ENCODE measurements around the gene NUAK2. TPM values are rescaled to one million over a fixed set of nuclear protein-coding genes. Genes with fewer than 3 reads are reported as not detected.

NUAK2 gene
- total and polyA plus RNA-seq, 8 donors = 6.1 to 12.3 (median 8.6) TPM

DNA sequence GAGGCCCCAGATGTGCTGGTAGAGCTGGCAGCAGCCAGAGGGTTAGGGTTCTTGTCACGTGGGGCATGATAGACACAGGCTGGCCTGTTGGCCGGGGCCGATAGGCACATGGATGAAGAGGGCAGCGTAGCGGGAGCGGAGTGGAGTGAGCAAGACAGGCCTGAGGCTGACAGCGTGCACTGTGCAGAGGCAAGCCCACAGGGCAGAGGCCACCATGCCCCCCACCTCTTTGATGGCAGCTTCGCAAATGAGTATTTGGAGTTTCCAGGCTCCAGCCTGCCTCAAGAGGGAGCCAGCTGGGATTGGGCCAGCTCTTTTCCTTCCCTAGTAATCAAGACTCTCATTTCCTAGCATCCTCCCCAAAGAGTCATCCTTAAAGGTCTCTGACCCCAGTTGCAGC is 50.3 kb downstream of the NUAK2 start:
- intact Hi-C loops (cut with DNase I) = loop anchor here in 1 of 2 donors (5.0 kb wide), 1 partner anchor 51 kb away; the partner anchor contains the start of gene NUAK2
- Histone ChIP-seq H3K27ac (no peak overlapping the region), H3K36me3 (no peaks in the 10 kb centered on the region), H3K9me3 (no peaks in the 10 kb centered on the region), H3K27me3 (no peaks in the 10 kb centered on the region), H3K4me1 (peaks cover 7 to 52% of the 10 kb centered on the region in 2 donors), H3K4me3 (no peak overlapping the region)
- DNase-seq (no peak), ATAC-seq (no peak)
- TF ChIP-seq, protein P1, sequence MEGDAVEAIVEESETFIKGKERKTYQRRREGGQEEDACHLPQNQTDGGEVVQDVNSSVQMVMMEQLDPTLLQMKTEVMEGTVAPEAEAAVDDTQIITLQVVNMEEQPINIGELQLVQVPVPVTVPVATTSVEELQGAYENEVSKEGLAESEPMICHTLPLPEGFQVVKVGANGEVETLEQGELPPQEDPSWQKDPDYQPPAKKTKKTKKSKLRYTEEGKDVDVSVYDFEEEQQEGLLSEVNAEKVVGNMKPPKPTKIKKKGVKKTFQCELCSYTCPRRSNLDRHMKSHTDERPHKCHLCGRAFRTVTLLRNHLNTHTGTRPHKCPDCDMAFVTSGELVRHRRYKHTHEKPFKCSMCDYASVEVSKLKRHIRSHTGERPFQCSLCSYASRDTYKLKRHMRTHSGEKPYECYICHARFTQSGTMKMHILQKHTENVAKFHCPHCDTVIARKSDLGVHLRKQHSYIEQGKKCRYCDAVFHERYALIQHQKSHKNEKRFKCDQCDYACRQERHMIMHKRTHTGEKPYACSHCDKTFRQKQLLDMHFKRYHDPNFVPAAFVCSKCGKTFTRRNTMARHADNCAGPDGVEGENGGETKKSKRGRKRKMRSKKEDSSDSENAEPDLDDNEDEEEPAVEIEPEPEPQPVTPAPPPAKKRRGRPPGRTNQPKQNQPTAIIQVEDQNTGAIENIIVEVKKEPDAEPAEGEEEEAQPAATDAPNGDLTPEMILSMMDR (IDR thresholded peaks at IDR 0.05) = no peak

DNA sequence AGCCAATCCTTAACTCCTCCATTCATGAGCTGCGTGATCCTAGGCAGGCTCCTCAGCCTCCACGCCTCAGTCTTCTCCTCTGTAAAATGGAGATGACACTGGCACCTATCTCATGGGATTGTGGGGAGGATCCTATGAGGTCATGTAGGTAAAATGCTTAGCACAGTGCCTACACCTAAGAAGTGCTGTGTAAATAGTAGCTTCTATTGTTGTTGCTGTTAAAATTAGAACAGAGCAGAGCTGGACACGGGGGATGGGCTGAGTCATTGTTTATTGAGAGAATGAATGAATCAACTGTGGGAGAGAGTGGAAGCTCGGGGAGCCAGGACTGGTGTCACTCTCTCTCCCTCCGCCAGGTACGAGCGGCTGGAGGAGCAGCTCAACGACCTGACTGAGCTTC is 50.8 kb downstream of the NUAK2 start:
- peaks cover 7 to 52% of the 10 kb centered on the region in 2 donors for H3K4me1 ChIP-seq
- intact Hi-C loops (cut with DNase I) = loop anchor here in 1 of 2 donors (5.0 kb wide), 1 partner anchor 52 kb away; the partner anchor contains the start of gene NUAK2
- DNase-seq (no peak), ATAC-seq (peak; percentile 16)
- TF ChIP-seq, protein P1 (IDR thresholded peaks at IDR 0.05) = no peak
- no peak overlapping the region for H3K4me3 ChIP-seq
- H3K27me3 ChIP-seq = no peaks in the 10 kb centered on the region
- no peaks in the 10 kb centered on the region for H3K36me3 ChIP-seq
- no peak overlapping the region for H3K27ac ChIP-seq
- H3K9me3 ChIP-seq = no peaks in the 10 kb centered on the region

DNA sequence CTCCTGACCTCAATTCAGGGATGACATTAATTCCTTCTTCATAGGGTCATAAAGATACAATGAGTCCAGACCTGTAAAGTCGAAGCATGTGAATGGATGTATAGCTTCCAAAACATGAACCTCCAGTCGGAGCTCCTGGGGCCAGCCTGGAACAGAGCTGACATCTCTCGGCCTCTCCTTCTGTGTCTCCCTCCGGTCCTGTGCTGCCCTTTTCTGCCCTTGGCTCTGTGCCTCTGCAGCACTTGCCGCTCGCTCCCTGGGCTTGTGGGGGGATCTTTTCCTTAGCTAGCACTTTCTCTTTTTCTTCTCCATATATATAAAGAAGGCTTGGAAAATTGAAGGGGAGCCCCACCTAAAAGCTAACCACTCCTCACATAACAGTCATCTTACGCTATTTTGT is 51.3 kb downstream of the NUAK2 start:
- no peak overlapping the region for H3K4me3 ChIP-seq
- intact Hi-C loops (cut with DNase I) = loop anchor here in 1 of 2 donors (5.0 kb wide), 1 partner anchor 52 kb away; the partner anchor contains the start of gene NUAK2
- no peaks in the 10 kb centered on the region for H3K27me3 ChIP-seq
- TF ChIP-seq, protein P1 (IDR thresholded peaks at IDR 0.05) = no peak
- peaks cover 7 to 48% of the 10 kb centered on the region in 2 donors for H3K4me1 ChIP-seq
- no peak for DNase-seq
- no peak for ATAC-seq
- no peaks in the 10 kb centered on the region for H3K36me3 ChIP-seq
- no peak overlapping the region for H3K27ac ChIP-seq
- H3K9me3 ChIP-seq = no peaks in the 10 kb centered on the region

DNA sequence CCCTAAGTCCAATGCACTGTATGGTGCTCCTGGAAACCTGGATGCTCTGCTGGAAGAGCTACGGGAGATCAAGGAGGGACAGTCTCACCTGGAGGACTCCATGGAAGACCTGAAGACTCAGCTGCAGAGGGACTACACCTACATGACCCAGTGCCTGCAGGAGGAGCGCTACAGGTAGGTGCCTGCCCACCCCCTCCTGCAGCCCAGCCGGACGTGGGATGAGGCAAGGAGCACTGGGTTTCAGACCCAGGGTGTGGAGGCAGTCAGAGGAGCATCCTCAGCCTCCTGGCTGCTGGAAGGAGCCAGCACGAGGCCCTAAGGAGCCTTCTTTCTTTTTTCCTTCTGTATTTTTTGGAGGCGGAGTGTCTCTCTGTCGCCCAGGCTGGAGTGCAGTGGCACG is 51.8 kb downstream of the NUAK2 start:
- ATAC-seq = no peak

DNA sequence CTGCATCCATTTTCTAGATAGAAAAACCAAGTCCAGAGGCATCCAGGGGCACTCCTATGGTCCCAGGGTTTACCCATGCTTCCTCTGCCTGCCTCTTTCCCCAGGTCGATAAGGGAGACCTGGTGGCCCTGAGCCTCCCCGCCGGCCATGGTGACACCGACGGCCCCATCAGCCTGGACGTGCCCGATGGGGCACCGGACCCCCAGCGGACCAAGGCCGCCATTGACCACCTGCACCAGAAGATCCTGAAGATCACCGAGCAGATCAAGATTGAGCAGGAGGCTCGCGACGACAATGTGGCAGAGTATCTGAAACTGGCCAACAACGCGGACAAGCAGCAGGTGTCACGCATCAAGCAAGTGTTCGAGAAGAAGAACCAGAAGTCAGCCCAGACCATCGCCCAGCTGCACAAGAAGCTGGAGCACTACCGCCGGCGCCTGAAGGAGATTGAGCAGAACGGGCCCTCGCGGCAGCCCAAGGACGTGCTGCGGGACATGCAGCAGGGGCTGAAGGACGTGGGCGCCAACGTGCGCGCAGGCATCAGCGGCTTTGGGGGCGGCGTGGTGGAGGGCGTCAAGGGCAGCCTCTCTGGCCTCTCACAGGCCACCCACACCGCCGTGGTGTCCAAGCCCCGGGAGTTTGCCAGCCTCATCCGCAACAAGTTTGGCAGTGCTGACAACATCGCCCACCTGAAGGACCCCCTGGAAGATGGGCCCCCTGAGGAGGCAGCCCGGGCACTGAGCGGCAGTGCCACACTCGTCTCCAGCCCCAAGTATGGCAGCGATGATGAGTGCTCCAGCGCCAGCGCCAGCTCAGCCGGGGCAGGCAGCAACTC is 52.5 kb downstream of the NUAK2 start:
- H3K27ac ChIP-seq = no peak overlapping the region
- H3K9me3 ChIP-seq = no peaks in the 10 kb centered on the region
- no peak overlapping the region for H3K4me3 ChIP-seq
- no peaks in the 10 kb centered on the region for H3K36me3 ChIP-seq
- no peak for DNase-seq
- peaks cover 7 to 35% of the 10 kb centered on the region in 2 donors for H3K4me1 ChIP-seq
- no peaks in the 10 kb centered on the region for H3K27me3 ChIP-seq
- intact Hi-C loops (cut with DNase I) = no loop called here
- ATAC-seq = no peak
- TF ChIP-seq, protein P1 (IDR thresholded peaks at IDR 0.05) = no peak

More for the DNA sequence above, 51.8 kb downstream of the NUAK2 start:
- TF ChIP-seq, protein P1 (IDR thresholded peaks at IDR 0.05) = no peak
- peaks cover 7 to 42% of the 10 kb centered on the region in 2 donors for H3K4me1 ChIP-seq
- no peaks in the 10 kb centered on the region for H3K36me3 ChIP-seq
- no peak for DNase-seq
- no peak overlapping the region for H3K4me3 ChIP-seq
- intact Hi-C loops (cut with DNase I) = loop anchor here in 1 of 2 donors (5.0 kb wide), 1 partner anchor 53 kb away; the partner anchor contains the start of gene NUAK2
- no peaks in the 10 kb centered on the region for H3K27me3 ChIP-seq
- H3K27ac ChIP-seq = no peak overlapping the region
- H3K9me3 ChIP-seq = no peaks in the 10 kb centered on the region

Measured in left lung (tissue), 10 donors.